ENCODE measurements around the gene NPTXR. TPM values are rescaled to one million over a fixed set of nuclear protein-coding genes. Genes with fewer than 3 reads are reported as not detected.

NPTXR gene
- total RNA-seq, 4 donors from 2014 or later: 2.0 to 5.3 (median 3.6) TPM

DNA sequence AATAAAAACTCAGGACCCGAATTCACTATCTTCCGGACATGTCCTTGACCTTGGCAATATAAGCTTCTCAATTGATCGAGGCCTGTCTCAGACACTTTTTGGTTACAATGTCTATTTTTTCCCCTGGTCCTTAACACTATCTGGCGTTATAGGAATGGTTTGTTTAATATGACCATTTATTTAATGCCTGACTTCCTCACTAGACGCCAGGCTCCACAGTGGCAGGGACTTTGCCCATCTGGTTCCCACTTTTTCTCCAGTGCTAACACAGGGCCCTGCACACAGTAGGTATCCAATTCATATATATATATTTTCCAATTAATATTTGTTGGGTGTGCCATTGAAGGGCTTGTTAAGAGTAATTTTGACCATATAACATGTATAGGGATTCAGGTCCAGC is 36.1 kb upstream of the NPTXR start:
- TF ChIP-seq, protein P1, sequence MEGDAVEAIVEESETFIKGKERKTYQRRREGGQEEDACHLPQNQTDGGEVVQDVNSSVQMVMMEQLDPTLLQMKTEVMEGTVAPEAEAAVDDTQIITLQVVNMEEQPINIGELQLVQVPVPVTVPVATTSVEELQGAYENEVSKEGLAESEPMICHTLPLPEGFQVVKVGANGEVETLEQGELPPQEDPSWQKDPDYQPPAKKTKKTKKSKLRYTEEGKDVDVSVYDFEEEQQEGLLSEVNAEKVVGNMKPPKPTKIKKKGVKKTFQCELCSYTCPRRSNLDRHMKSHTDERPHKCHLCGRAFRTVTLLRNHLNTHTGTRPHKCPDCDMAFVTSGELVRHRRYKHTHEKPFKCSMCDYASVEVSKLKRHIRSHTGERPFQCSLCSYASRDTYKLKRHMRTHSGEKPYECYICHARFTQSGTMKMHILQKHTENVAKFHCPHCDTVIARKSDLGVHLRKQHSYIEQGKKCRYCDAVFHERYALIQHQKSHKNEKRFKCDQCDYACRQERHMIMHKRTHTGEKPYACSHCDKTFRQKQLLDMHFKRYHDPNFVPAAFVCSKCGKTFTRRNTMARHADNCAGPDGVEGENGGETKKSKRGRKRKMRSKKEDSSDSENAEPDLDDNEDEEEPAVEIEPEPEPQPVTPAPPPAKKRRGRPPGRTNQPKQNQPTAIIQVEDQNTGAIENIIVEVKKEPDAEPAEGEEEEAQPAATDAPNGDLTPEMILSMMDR (IDR thresholded peaks at IDR 0.05; ENCODE audit: low read depth): no peak

- TF ChIP-seq, protein P1 (IDR thresholded peaks at IDR 0.05; ENCODE audit: low read depth): no peak
Observed at GRCh38 chr22:38879108-38879729, 35.4 kb upstream of the NPTXR start.

DNA sequence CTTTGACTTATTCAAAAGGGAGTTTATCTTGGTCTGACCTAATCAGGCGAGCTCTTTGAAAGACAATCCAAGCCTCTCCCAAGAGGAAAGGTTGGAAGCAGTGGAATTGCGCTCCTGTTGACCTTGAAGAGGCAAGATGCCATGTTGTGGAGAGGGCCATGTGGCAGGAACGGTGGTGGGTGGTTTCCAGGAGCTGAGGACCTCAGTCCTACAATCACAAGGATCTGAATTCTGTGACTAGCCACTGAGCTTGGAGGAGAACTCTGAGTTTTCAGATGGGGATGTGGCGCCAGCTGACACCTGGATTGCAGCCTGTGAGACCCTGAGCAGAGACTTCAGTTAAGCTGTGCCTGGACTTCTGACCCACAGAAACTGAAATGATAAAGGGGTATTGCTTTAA is 34.2 kb upstream of the NPTXR start:
- TF ChIP-seq, protein P1 (IDR thresholded peaks at IDR 0.05; ENCODE audit: low read depth): no peak

DNA sequence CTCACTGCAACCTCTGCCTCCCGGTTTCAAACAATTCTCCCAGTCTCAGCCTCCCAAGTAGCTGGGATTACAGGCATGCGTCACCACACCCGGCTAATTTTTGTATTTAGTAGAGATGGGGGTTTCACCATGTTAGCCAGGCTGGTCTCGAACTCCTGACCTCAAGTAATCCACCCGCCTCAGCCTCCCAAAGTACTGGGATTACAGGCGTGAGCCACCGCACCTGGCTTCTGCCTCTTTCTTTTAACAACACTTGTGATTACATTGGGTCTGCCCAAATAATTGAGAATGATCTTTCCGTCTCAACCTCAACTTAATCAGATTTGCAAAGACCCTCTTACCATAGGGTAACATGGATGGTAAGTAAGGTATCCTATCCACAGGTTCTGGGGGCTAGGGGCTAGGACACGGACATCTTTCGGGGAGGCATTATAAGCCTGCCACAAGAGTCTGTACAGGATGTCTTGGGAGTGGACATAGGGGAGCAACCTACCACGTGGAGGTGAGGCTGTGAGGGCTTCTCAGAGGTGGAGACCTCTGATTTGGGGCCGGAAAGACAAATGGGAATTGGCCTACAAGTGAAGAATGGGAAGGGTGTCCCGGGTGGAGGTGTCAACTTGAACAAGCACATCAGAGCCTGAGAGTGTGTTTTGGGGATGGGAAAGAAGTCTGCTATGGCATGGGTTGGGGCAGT is 30.8 kb upstream of the NPTXR start:
- TF ChIP-seq, protein P1 (IDR thresholded peaks at IDR 0.05; ENCODE audit: low read depth): no peak

- TF ChIP-seq, protein P1 (IDR thresholded peaks at IDR 0.05; ENCODE audit: low read depth): no peak
Observed at GRCh38 chr22:38873469-38874411, 29.9 kb upstream of the NPTXR start.

GRCh38 chr22:38872831-38873248 is 29.0 kb upstream of the NPTXR start:
- TF ChIP-seq, protein P1 (IDR thresholded peaks at IDR 0.05; ENCODE audit: low read depth): no peak

Data from subcutaneous adipose tissue (tissue), 4 donors.